HepG2 (cell line): ENCODE measurements around the gene HPCAL4. TPM values are rescaled to one million over a fixed set of nuclear protein-coding genes. Genes with fewer than 3 reads are reported as not detected.

ENCODE experiments used
- CBFB ChIP-seq: sonication (generic); formaldehyde crosslinking; IDR thresholded peaks from 2 replicates; pipeline ENCODE4 v1.4.0; 2020; ENCODE audit warnings: missing genetic modification reagents
- SRF ChIP-seq: IDR thresholded peaks from 2 replicates; pipeline ENCODE4 v1.6.1; 2011; ENCODE audit warnings: mild to moderate bottlenecking, low read depth, low read length, moderate library complexity
- STAG1 ChIP-seq: sonication (generic); formaldehyde crosslinking; IDR thresholded peaks from 2 replicates; pipeline ENCODE4 v1.4.0; 2020; ENCODE audit warnings: missing genetic modification reagents
- ZNF772 ChIP-seq: sonication (generic); formaldehyde crosslinking; IDR thresholded peaks from 2 replicates; pipeline ENCODE4 v1.5.0; 2020; ENCODE audit warnings: mild to moderate bottlenecking, missing genetic modification reagents
- ZNF775 ChIP-seq: sonication (generic); formaldehyde crosslinking; IDR thresholded peaks from 2 replicates; pipeline ENCODE4 v1.4.0; 2020; ENCODE audit warnings: missing genetic modification reagents, mild to moderate bottlenecking, moderate library complexity, borderline replicate concordance
- ZNF878 ChIP-seq: sonication (generic); formaldehyde crosslinking; IDR thresholded peaks from 2 replicates; pipeline ENCODE4 v1.8.1; 2023; ENCODE audit warnings: mild to moderate bottlenecking, missing genetic modification reagents, moderate library complexity
- polyA plus RNA-seq, 8 experiments: library from polyadenylated mRNA; depleted of rRNA in 3 of 8; stranded (reverse) in 7 of 8; unstranded in 1 of 8; fragments of >200 nt; fragmentation: Illumina TruSeq in 4 of 8; extraction: Trizol in 4 of 8; gene quantifications; 2 replicates each; pipeline versions ENCODE4 v1.2.1 to v1.2.3, GENCODE V29; 2011 to 2016; ENCODE audit warnings: low read depth in 4 of 8, missing spikeins in 1 of 8, mixed read lengths in 1 of 8; ENCODE audit not compliant: insufficient read depth in 1 of 8
- total RNA-seq, 5 experiments: library from RNA; depleted of rRNA; stranded (reverse); fragments of >200 nt; fragmentation: Illumina TruSeq; extraction: Trizol; gene quantifications; 2 replicates each; pipeline ENCODE4 v1.2.3, GENCODE V29; 2016; ENCODE audit warnings: low read depth in 1 of 5
- TF ChIP-seq, protein P1 (sequence below): IDR thresholded peaks from 2 replicates; pipeline ENCODE4 v1.6.1; 2016; ENCODE audit warnings: missing genetic modification reagents, missing compliant biosample characterization
- TF ChIP-seq, protein P2 (sequence below): sonication (generic); formaldehyde crosslinking; IDR thresholded peaks from 2 replicates; pipeline ENCODE4 v1.4.0; 2020; ENCODE audit warnings: mild to moderate bottlenecking, missing genetic modification reagents
- TF ChIP-seq, protein P3 (sequence below): sonication (generic); formaldehyde crosslinking; IDR thresholded peaks from 2 replicates; pipeline ENCODE4 v1.5.0; 2020; ENCODE audit warnings: mild to moderate bottlenecking, missing genetic modification reagents

The HPCAL4 gene
- total and polyA plus RNA-seq, 2 of the 13 experiments (the other 11 are each of a cell fraction or from before 2014, with no cell fraction given), result not detected

DNA sequence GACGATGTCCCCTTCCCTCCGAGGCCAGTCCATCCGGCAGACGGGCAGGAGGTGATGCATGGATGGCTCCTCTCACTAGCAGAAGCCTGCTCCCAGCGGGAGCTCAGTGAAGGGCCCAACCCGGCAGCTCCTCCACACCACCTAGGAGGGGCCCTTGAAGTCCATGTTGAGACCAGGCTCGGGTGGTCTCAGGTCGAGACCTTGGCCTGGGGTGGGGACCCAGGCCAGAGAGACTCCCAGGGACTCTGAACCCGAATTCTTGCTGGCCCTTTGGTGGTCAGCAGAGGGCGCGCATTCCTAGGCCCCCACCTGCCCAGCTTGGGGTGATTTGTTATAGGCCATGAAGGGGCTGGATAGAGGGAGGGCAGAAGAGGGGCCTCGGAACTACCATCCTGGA, 18.7 kb downstream of the HPCAL4 start (continued):
- TF ChIP-seq, protein P1, sequence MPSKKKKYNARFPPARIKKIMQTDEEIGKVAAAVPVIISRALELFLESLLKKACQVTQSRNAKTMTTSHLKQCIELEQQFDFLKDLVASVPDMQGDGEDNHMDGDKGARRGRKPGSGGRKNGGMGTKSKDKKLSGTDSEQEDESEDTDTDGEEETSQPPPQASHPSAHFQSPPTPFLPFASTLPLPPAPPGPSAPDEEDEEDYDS (CRISPR knock-in tag), result no peak
- no peak for TF ChIP-seq SRF
- TF ChIP-seq ZNF878 (CRISPR knock-in tag), result no peak
- no peak for TF ChIP-seq CBFB (CRISPR knock-in tag)
- no peak for TF ChIP-seq ZNF775 (CRISPR knock-in tag)
- TF ChIP-seq, protein P2, sequence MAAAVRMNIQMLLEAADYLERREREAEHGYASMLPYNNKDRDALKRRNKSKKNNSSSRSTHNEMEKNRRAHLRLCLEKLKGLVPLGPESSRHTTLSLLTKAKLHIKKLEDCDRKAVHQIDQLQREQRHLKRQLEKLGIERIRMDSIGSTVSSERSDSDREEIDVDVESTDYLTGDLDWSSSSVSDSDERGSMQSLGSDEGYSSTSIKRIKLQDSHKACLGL (CRISPR knock-in tag), result no peak
- TF ChIP-seq, protein P3, sequence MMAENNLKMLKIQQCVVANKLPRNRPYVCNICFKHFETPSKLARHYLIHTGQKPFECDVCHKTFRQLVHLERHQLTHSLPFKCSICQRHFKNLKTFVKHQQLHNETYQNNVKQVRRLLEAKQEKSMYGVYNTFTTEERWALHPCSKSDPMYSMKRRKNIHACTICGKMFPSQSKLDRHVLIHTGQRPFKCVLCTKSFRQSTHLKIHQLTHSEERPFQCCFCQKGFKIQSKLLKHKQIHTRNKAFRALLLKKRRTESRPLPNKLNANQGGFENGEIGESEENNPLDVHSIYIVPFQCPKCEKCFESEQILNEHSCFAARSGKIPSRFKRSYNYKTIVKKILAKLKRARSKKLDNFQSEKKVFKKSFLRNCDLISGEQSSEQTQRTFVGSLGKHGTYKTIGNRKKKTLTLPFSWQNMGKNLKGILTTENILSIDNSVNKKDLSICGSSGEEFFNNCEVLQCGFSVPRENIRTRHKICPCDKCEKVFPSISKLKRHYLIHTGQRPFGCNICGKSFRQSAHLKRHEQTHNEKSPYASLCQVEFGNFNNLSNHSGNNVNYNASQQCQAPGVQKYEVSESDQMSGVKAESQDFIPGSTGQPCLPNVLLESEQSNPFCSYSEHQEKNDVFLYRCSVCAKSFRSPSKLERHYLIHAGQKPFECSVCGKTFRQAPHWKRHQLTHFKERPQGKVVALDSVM (CRISPR knock-in tag), result no peak
- TF ChIP-seq ZNF772 (CRISPR knock-in tag), result 0 out of 2 replicates have a peak, but pooled peaks have one; percentile 18
- 0 out of 2 replicates have a peak, but pooled peaks have one; percentile 12 for TF ChIP-seq STAG1 (CRISPR knock-in tag)
